Measurements from ENCODE around the gene PACS2.
"Not testable (repeated sequence)": the region's sequence is repeated elsewhere in the genome, so short reads cannot be mapped to it uniquely, and the experiment has no call there.

PACS2 gene

GRCh38 chr14:105333613-105334364, 19.2 kb downstream of the PACS2 start:
- no peak for DNase-seq

- DNase-seq, result no peak
Observed at GRCh38 chr14:105334383-105335230, 20.1 kb downstream of the PACS2 start.

DNA sequence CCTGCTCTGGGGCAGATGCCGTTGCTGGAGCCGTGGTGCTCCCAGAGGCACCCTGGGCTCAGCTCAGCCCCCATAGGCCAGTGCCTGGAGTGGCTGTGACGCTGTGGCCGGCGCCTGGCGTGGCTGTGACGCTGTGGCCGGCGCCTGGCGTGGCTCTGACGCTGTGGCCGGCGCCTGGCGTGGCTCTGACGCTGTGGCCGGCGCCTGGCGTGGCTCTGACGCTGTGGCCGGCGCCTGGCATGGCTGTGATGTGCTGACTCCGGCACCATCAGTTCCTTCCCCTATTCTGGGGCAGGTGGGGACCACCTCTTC, 20.6 kb downstream of the PACS2 start:
- DNase-seq, result not testable (repeated sequence)

DNA sequence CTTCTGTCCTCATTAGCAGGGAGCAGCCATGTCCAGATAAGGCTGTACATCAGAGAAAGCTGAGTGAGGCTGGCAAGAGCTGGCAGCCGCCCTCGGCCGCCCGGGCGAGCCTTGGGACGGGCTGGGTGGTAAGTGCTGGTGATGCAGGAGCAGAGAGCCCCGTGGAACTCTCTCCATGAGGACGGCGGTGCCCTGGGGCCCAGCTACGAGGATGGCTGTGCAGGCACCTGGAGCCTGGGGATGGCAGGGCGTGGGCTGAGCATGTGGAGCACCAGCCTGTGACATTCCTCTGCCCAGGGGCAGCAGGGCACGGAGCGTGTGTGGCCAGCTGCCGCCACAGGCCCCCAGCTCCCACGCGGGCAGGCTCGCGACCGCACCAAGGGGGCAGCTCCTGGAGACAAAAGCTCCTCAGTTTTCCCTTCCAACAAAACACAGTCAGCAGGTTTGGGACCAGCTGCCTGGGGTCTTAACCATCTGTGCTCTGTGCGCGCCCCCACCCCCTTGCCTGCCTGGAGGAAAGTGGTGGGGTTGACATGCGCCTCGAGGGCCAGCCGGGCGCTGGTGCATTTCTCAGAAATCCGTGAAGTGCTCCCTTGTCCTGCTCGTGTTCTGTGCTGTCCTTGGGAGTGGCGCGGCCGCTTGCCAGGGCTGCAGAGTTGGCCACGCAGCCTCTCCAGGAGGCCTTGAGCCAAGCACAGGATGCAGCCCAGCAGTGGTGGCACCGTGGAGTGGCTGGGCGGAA, 21.4 kb downstream of the PACS2 start:
- no peak for DNase-seq

DNA sequence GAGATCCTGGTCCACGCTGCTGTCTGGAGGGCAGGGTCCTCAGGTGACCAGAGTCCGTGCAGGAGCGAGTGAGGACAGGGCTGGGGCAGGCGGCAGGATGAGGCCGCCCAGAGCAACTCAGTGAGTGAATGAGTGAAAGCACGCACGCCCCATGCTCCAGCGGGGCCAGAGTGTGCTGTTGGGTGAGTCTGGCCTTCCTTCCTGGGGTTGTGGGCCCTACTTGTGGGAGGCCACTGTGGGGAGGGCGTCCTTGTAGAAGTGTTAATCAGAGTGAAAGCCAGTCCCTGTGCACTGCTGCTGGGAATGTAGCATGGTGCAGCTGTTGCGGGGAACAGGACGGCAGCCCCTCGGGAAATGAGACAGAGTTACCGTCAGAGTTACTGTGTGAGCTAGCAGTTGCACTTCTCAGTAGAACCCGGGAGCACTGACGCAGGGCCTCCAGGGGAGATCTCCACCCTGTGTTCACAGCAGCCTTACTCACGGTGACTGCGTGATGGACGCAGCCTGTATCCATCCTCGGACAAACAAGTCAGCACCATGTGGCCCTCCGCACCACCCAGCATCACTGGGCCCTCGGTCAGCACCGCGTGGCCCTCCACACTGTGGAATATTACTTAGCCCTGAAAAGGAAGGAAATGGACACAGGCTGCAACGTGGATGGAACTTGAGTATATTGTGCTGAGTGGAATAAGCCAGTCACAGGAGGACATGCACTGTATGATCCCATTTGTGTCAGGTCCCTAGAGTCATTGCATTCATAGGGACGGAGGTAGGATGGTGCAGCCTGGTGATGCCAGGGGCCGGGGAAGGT, 22.1 kb downstream of the PACS2 start:
- DNase-seq, result no peak

GRCh38 chr14:105337433-105337832, 22.9 kb downstream of the PACS2 start:
- no peak for DNase-seq

- no peak for DNase-seq
Observed at GRCh38 chr14:105337966-105338741, 23.6 kb downstream of the PACS2 start.

DNA sequence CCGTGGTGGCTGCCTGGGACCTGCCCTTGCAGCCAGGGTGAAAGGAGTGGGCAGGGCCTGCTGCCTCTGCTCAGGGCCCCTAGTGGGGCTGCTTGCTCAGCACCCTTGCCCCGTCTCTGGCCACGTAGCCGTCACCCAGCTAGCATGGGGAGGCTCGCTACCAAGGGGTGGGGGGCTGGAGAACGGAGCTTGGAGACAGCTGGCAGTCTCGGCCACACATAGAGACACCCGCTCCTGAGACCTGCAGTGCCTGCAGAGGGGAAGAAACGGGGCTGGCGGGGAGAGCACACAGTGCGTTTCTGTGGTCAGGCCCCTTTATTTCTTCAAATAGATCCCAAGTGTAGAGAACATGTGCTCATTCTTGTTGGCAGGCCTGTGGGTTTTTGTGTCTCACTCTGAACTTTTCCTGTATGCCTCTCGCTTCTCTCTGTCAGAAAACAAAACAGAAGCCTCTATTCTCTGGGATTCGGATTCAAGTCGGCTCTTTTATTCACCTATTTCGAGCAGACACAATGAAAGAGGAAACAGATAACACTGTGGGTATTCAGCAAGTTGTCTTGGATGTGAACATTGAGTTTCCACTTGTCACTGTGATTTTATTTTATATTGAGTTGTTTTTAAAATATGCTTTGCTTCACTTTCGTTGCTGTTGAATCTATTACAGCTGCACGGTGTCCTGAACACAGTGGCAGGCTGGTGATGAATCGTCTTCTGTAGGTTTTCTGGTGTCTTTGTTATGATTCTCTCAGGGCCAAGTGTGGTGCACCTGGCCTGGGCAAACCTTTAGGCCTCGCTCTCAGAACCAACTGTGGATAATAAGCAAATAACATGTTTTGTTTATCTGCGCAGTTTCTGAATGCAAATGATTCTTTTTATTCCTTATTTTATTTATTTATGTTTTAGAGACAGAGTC, 26.5 kb downstream of the PACS2 start:
- no peak for DNase-seq

DNA sequence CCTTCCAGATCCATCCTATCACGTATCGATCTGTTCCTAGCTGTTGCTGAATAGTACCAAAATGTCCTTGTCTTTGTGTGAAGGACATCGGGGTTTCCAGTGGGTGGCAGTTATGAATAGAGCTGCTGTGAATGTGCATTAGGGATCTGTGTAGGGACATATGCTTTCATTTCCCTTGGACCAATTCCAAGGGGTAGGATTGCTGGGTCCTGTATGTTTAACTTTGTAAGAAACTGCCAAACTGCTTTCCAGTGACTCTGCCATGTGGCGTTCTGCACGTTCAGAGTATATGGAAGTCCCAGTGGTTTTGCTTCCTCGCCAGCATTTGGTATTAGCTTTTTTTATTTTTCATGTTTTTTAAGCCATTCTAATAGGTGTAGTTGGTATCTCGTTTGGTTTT, 28.6 kb downstream of the PACS2 start:
- no peak for DNase-seq

GRCh38 chr14:105346200-105346533, 31.6 kb downstream of the PACS2 start:
- no peak for DNase-seq

- no peak for DNase-seq
Observed at GRCh38 chr14:105346876-105347586, 32.5 kb downstream of the PACS2 start.

- DNase-seq, result no peak
Observed at GRCh38 chr14:105347587-105347968, 33.0 kb downstream of the PACS2 start.

- DNase-seq, result no peak
Observed at GRCh38 chr14:105348169-105348944, 33.8 kb downstream of the PACS2 start.

DNA sequence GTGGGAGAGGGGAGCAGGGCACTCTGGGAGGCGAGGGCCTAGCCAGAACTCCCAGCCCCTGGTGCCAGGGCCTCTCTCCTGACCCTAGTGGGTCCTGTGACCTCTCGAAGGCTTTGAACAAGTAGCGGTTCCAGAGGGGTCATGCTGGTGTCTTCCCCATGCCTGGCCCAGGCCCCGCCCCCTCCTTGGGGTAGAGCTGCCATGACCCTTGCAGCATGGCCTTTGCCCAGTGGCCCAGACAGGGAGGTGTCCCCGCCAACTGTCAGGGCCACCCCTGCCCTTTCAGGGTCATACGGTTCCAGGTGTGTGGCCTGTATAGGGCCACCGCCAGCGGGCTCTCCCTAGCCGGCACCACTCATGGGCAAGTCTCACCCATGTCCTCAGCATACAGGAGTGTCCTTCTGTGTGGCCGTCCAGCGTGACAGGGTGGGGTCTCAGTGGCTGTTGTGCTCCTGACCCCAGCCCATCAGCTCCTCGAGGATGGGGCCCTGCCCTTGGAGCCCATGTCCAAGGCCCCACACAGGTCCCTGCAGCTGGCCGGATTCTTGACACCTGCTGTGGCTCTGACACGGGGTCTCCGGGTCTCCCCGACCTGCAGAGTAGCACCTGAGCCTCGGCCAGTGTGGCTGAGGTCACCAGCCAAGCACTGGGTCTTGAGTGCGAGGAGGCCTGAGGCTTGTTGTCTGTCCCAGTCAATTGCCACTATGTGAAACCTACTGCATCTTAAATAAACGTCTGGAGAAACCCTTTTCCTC, 34.6 kb downstream of the PACS2 start:
- no peak for DNase-seq

DNA sequence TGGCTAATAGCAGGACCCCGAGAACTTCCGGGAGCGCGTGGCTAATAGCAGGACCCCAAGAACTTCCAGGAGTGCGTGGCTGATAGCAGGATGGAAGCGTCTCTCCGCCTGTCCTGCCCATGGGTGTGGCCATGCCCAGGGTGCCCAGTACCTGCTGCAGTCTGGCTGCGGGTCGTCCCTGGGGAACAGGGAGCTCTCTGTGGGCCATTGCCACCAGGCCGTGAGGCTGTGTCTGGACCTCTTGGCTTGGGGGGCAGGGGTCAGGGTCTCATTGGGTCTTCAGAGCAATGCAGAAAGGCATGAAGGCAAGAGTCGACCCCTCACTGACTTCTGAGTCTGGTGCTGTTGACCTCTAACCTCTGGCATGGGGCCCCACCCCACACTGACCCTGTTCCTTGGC, 35.4 kb downstream of the PACS2 start:
- DNase-seq, result no peak

DNA sequence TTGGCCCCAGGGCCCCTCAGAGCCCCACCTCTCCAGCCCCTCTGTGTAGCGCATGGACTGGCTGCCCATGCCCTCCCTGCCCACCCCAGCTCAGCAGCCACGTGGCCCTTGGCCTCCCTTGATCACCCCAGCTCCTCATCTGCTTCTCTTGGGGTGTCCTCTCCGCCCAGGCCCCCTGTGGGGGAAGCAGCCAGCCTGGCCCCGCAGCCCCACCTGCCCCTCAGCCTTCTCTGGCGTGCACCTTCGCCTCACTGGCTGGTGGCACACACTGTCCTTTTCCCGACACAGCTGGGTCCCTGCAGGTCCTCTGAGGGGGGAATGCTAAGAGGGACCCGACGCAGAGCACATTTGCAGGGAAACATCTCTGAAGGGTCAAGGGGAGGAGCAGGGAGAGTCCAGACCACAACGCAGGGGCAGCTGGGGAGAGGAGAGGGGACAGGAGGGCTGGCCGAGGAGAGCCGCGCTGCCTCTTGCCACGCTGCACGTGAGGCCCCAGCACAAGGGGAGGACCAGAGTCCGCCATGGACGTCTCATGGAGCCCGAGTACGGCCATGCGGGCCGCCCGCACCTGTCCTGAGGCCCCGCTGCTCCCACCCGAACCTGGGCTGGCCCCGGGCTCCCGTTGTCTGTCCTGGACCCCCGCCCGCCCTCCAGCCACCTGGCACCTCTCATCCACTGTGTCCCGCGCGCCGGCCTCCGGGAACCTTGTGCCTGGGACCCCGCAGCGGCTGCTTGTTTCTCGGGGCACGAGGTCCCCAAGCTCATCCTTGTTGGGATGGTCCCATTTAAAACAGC, 36.1 kb downstream of the PACS2 start:
- no peak for DNase-seq

GRCh38 chr14:105351410-105351809, 36.9 kb downstream of the PACS2 start:
- no peak for DNase-seq

Measured in inflammatory macrophage treated with lipopolysaccharide for 1 hour (primary cell).